HepG2 (cell line): ENCODE measurements around the gene ADPRS.

Experiments used
- ETV5 ChIP-seq: IDR thresholded peaks from 2 replicates; pipeline ENCODE4 v1.6.1; 2018; ENCODE audit warnings: missing biosample characterization, missing genetic modification reagents, inconsistent platforms, borderline replicate concordance
- HNRNPUL1 ChIP-seq: fragments of 200-400 bp; formaldehyde crosslinking; IDR thresholded peaks from 2 replicates; pipeline ENCODE4 v1.6.1; 2017; ENCODE audit warnings: low read depth, mild to moderate bottlenecking, low read length, moderate library complexity
- ISX ChIP-seq: sonication (generic); formaldehyde crosslinking; conservative IDR thresholded peaks from 2 replicates; pipeline ENCODE4 v1.5.0; 2020; ENCODE audit warnings: missing genetic modification reagents
- JUN ChIP-seq: sonication (generic); formaldehyde crosslinking; IDR thresholded peaks from 2 replicates; pipeline ENCODE4 v1.4.0; 2020; ENCODE audit warnings: mild to moderate bottlenecking, missing genetic modification reagents
- NFATC3 ChIP-seq: sonication (generic); formaldehyde crosslinking; IDR thresholded peaks from 2 replicates; pipeline ENCODE4 v1.5.1; 2020; ENCODE audit warnings: mild to moderate bottlenecking, missing genetic modification reagents
- ZBTB4 ChIP-seq: sonication (generic); formaldehyde crosslinking; IDR thresholded peaks from 2 replicates; pipeline ENCODE4 v1.4.0; 2020; ENCODE audit warnings: missing genetic modification reagents, mild to moderate bottlenecking, borderline replicate concordance
- ZBTB7A ChIP-seq: sonication (generic); formaldehyde crosslinking; IDR thresholded peaks from 2 replicates; pipeline ENCODE4 v1.8.0; 2022; ENCODE audit warnings: mild to moderate bottlenecking, missing genetic modification reagents
- ZNF768 ChIP-seq: sonication (generic); formaldehyde crosslinking; IDR thresholded peaks from 2 replicates; pipeline ENCODE4 v1.4.0; 2020; ENCODE audit warnings: missing genetic modification reagents
- TF ChIP-seq, protein P1 (sequence below): sonication (generic); formaldehyde crosslinking; IDR thresholded peaks from 2 replicates; pipeline ENCODE4 v1.5.1; 2020; ENCODE audit warnings: missing genetic modification reagents, mild to moderate bottlenecking, borderline replicate concordance
- TF ChIP-seq, protein P2 (sequence below): sonication (generic); formaldehyde crosslinking; IDR thresholded peaks from 2 replicates; pipeline ENCODE4 v1.5.0; 2020; ENCODE audit warnings: mild to moderate bottlenecking, missing genetic modification reagents, moderate library complexity
- TF ChIP-seq, protein P3 (sequence below): sonication (generic); formaldehyde crosslinking; IDR thresholded peaks from 2 replicates; pipeline ENCODE4 v1.5.0; 2020; ENCODE audit warnings: missing genetic modification reagents

DNA sequence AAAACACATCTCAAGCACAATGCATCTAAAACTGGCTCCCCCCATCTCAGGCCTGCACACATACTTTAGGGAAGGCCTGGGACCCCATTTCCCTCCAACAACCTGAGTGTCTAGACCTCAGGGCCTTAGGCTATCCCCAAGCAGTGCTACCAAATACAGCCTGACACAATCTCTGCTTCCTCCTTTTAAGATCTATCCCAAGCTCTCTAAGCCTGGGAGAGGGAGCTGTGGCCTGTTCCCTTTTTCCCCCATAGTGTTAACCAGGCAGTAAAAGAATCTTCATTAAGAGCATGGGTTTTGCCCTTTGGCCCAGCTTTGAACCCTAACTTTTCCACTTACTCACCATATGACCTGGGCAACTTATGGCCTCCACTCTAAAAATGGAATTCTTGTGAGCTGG, 47.1 kb downstream of the ADPRS start:
- TF ChIP-seq, protein P1, sequence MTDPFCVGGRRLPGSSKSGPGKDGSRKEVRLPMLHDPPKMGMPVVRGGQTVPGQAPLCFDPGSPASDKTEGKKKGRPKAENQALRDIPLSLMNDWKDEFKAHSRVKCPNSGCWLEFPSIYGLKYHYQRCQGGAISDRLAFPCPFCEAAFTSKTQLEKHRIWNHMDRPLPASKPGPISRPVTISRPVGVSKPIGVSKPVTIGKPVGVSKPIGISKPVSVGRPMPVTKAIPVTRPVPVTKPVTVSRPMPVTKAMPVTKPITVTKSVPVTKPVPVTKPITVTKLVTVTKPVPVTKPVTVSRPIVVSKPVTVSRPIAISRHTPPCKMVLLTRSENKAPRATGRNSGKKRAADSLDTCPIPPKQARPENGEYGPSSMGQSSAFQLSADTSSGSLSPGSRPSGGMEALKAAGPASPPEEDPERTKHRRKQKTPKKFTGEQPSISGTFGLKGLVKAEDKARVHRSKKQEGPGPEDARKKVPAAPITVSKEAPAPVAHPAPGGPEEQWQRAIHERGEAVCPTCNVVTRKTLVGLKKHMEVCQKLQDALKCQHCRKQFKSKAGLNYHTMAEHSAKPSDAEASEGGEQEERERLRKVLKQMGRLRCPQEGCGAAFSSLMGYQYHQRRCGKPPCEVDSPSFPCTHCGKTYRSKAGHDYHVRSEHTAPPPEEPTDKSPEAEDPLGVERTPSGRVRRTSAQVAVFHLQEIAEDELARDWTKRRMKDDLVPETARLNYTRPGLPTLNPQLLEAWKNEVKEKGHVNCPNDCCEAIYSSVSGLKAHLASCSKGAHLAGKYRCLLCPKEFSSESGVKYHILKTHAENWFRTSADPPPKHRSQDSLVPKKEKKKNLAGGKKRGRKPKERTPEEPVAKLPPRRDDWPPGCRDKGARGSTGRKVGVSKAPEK (CRISPR knock-in tag): no peak
- TF ChIP-seq ZBTB7A (CRISPR knock-in tag): no peak
- TF ChIP-seq, protein P2, sequence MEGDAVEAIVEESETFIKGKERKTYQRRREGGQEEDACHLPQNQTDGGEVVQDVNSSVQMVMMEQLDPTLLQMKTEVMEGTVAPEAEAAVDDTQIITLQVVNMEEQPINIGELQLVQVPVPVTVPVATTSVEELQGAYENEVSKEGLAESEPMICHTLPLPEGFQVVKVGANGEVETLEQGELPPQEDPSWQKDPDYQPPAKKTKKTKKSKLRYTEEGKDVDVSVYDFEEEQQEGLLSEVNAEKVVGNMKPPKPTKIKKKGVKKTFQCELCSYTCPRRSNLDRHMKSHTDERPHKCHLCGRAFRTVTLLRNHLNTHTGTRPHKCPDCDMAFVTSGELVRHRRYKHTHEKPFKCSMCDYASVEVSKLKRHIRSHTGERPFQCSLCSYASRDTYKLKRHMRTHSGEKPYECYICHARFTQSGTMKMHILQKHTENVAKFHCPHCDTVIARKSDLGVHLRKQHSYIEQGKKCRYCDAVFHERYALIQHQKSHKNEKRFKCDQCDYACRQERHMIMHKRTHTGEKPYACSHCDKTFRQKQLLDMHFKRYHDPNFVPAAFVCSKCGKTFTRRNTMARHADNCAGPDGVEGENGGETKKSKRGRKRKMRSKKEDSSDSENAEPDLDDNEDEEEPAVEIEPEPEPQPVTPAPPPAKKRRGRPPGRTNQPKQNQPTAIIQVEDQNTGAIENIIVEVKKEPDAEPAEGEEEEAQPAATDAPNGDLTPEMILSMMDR (CRISPR knock-in tag): no peak
- no peak for TF ChIP-seq NFATC3
- TF ChIP-seq, protein P3, sequence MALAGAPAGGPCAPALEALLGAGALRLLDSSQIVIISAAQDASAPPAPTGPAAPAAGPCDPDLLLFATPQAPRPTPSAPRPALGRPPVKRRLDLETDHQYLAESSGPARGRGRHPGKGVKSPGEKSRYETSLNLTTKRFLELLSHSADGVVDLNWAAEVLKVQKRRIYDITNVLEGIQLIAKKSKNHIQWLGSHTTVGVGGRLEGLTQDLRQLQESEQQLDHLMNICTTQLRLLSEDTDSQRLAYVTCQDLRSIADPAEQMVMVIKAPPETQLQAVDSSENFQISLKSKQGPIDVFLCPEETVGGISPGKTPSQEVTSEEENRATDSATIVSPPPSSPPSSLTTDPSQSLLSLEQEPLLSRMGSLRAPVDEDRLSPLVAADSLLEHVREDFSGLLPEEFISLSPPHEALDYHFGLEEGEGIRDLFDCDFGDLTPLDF (CRISPR knock-in tag): no peak
- no peak for TF ChIP-seq HNRNPUL1
- no peak for TF ChIP-seq ZBTB4 (CRISPR knock-in tag)
- no peak for TF ChIP-seq ZNF768 (CRISPR knock-in tag)
- TF ChIP-seq ISX (CRISPR knock-in tag): no peak
- TF ChIP-seq JUN: no peak
- TF ChIP-seq ETV5: no peak
